HepG2 (cell line): ENCODE results near the gene CUTC. TPM values are rescaled to one million over a fixed set of nuclear protein-coding genes. Genes with fewer than 3 reads are reported as not detected.

Source experiments
- CSRNP1 ChIP-seq: sonication (generic); formaldehyde crosslinking; IDR thresholded peaks from 2 replicates; pipeline ENCODE4 v1.8.1; 2023; ENCODE audit warnings: mild to moderate bottlenecking, missing genetic modification reagents
- FOXJ3 ChIP-seq: sonication (generic); formaldehyde crosslinking; IDR thresholded peaks from 2 replicates; pipeline ENCODE4 v1.4.0; 2020; ENCODE audit warnings: missing genetic modification reagents, mild to moderate bottlenecking, borderline replicate concordance
- HIC2 ChIP-seq: sonication (generic); formaldehyde crosslinking; IDR thresholded peaks from 2 replicates; pipeline ENCODE4 v1.9.0; 2022; ENCODE audit warnings: low read depth, missing genetic modification reagents
- MNT ChIP-seq: fragments of 450-650 bp; IDR thresholded peaks from 2 replicates; pipeline ENCODE4 v1.6.1; 2016
- NFKB2 ChIP-seq: sonication (generic); formaldehyde crosslinking; IDR thresholded peaks from 2 replicates; pipeline ENCODE4 v1.4.0; 2020; ENCODE audit warnings: missing genetic modification reagents, borderline replicate concordance
- NKX3-1 ChIP-seq: sonication (generic); formaldehyde crosslinking; IDR thresholded peaks from 2 replicates; pipeline ENCODE4 v1.5.0; 2020; ENCODE audit warnings: missing genetic modification reagents
- NRL ChIP-seq: sonication (generic); formaldehyde crosslinking; IDR thresholded peaks from 2 replicates; pipeline ENCODE4 v1.5.0; 2020; ENCODE audit warnings: missing genetic modification reagents, mild to moderate bottlenecking, moderate library complexity, borderline replicate concordance
- RELA ChIP-seq: sonication (generic); formaldehyde crosslinking; IDR thresholded peaks from 2 replicates; pipeline ENCODE4 v1.4.0; 2020; ENCODE audit warnings: missing genetic modification reagents
- SAP130 ChIP-seq: IDR thresholded peaks from 2 replicates; pipeline ENCODE4 v1.6.1; 2016; ENCODE audit warnings: low read depth
- SETDB1 ChIP-seq: sonication (generic); formaldehyde crosslinking; IDR thresholded peaks from 2 replicates; pipeline ENCODE4 v1.5.1; 2020; ENCODE audit warnings: missing genetic modification reagents, mild to moderate bottlenecking, borderline replicate concordance
- SKIL ChIP-seq: sonication (generic); formaldehyde crosslinking; IDR thresholded peaks from 2 replicates; pipeline ENCODE4 v1.8.0; 2022; ENCODE audit warnings: missing genetic modification reagents, mild to moderate bottlenecking, moderate library complexity, borderline replicate concordance
- SMAD3 ChIP-seq: sonication (generic); formaldehyde crosslinking; IDR thresholded peaks from 2 replicates; pipeline ENCODE4 v1.4.0; 2020; ENCODE audit warnings: missing genetic modification reagents
- SP2 ChIP-seq: sonication (generic); formaldehyde crosslinking; IDR thresholded peaks from 2 replicates; pipeline ENCODE4 v1.5.1; 2020; ENCODE audit warnings: mild to moderate bottlenecking, missing genetic modification reagents
- SRY ChIP-seq: sonication (generic); formaldehyde crosslinking; IDR thresholded peaks from 2 replicates; pipeline ENCODE4 v1.8.0; 2022; ENCODE audit warnings: mild to moderate bottlenecking, missing genetic modification reagents
- ZNF101 ChIP-seq: sonication (generic); formaldehyde crosslinking; IDR thresholded peaks from 2 replicates; pipeline ENCODE4 v1.4.0; 2020; ENCODE audit warnings: mild to moderate bottlenecking, low read depth, missing genetic modification reagents, borderline replicate concordance
- ZNF160 ChIP-seq: sonication (generic); formaldehyde crosslinking; IDR thresholded peaks from 2 replicates; pipeline ENCODE4 v1.8.0; 2022; ENCODE audit warnings: mild to moderate bottlenecking, inconsistent platforms, missing genetic modification reagents
- ZNF282 ChIP-seq: fragments of 450-650 bp; IDR thresholded peaks from 2 replicates; pipeline ENCODE4 v1.6.1; 2018; ENCODE audit not compliant: partially characterized antibody
- ZNF432 ChIP-seq: sonication (generic); formaldehyde crosslinking; IDR thresholded peaks from 2 replicates; pipeline ENCODE4 v1.5.0; 2020; ENCODE audit warnings: missing genetic modification reagents, mild to moderate bottlenecking, borderline replicate concordance
- ZNF451 ChIP-seq: sonication (generic); formaldehyde crosslinking; IDR thresholded peaks from 2 replicates; pipeline ENCODE4 v1.5.0; 2020; ENCODE audit warnings: mild to moderate bottlenecking, missing genetic modification reagents
- ZNF614 ChIP-seq: IDR thresholded peaks from 2 replicates; pipeline ENCODE4 v1.6.1; 2018; ENCODE audit warnings: missing biosample characterization, missing genetic modification reagents, inconsistent platforms, borderline replicate concordance
- ZNF782 ChIP-seq: sonication (generic); formaldehyde crosslinking; IDR thresholded peaks from 2 replicates; pipeline ENCODE4 v1.4.0; 2020; ENCODE audit warnings: missing genetic modification reagents, mild to moderate bottlenecking, borderline replicate concordance
- ZNF841 ChIP-seq: sonication (generic); formaldehyde crosslinking; IDR thresholded peaks from 2 replicates; pipeline ENCODE4 v1.8.1; 2023; ENCODE audit warnings: missing genetic modification reagents, borderline replicate concordance
- ZSCAN21 ChIP-seq: sonication (generic); formaldehyde crosslinking; IDR thresholded peaks from 2 replicates; pipeline ENCODE4 v1.8.0; 2022; ENCODE audit warnings: mild to moderate bottlenecking, missing genetic modification reagents, moderate library complexity, borderline replicate concordance
- polyA plus RNA-seq, 8 experiments: library from polyadenylated mRNA; depleted of rRNA in 3 of 8; stranded (reverse) in 7 of 8; unstranded in 1 of 8; fragments of >200 nt; fragmentation: Illumina TruSeq in 4 of 8; extraction: Trizol in 4 of 8; gene quantifications; 2 replicates each; pipeline versions ENCODE4 v1.2.1 to v1.2.3, GENCODE V29; 2011 to 2016; ENCODE audit warnings: low read depth in 4 of 8, missing spikeins in 1 of 8, mixed read lengths in 1 of 8; ENCODE audit not compliant: insufficient read depth in 1 of 8
- total RNA-seq, 5 experiments: library from RNA; depleted of rRNA; stranded (reverse); fragments of >200 nt; fragmentation: Illumina TruSeq; extraction: Trizol; gene quantifications; 2 replicates each; pipeline ENCODE4 v1.2.3, GENCODE V29; 2016; ENCODE audit warnings: low read depth in 1 of 5

Gene CUTC
- total and polyA plus RNA-seq, 2 of the 13 experiments (the other 11 are each of a cell fraction or from before 2014, with no cell fraction given) = 22.3 to 25.8 TPM

- no peak for TF ChIP-seq ZSCAN21 (CRISPR knock-in tag)
- TF ChIP-seq ZNF432 (CRISPR knock-in tag) = no peak
- no peak for TF ChIP-seq ZNF101 (CRISPR knock-in tag)
- TF ChIP-seq NFKB2 = no peak
- no peak for TF ChIP-seq HIC2
- no peak for TF ChIP-seq SETDB1 (CRISPR knock-in tag)
- no peak; the same call in 1 of the 2 replicates for TF ChIP-seq ZNF614 (CRISPR knock-in tag)
- TF ChIP-seq SAP130 (CRISPR knock-in tag) = peak; percentile 97
- TF ChIP-seq MNT = peak; percentile 56
- no peak for TF ChIP-seq ZNF841 (CRISPR knock-in tag)
- TF ChIP-seq SRY = no peak
- no peak for TF ChIP-seq ZNF782 (CRISPR knock-in tag)
- no peak for TF ChIP-seq CSRNP1 (CRISPR knock-in tag)
- 0 out of 2 replicates have a peak, but pooled peaks have one; percentile 21 for TF ChIP-seq RELA (CRISPR knock-in tag)
- no peak; the same call in 1 of the 2 replicates for TF ChIP-seq NKX3-1
- no peak for TF ChIP-seq SP2 (CRISPR knock-in tag)
- no peak for TF ChIP-seq SKIL (CRISPR knock-in tag)
- TF ChIP-seq FOXJ3 (CRISPR knock-in tag) = peak; percentile 61; the same call in 1 of the 2 replicates
- no peak for TF ChIP-seq ZNF451 (CRISPR knock-in tag)
- TF ChIP-seq SMAD3 (CRISPR knock-in tag) = no peak; the same call in 1 of the 2 replicates
- TF ChIP-seq NRL = no peak
- TF ChIP-seq ZNF160 = no peak
- TF ChIP-seq ZNF282 = no peak
Observed at GRCh38 chr10:99782447-99783286, 50.6 kb downstream of the CUTC start, which contains the start of gene ABCC2 (continued).
